Subcutaneous preadipocyte (primary cell): ENCODE results near the gene CT83. TPM values are rescaled to one million over a fixed set of nuclear protein-coding genes. Genes with fewer than 3 reads are reported as not detected.

Source experiments
- total RNA-seq: library from RNA; depleted of rRNA; stranded (reverse); fragments of >200 nt; gene quantifications from 2 replicates; pipeline ENCODE4 v1.2.3, GENCODE V29; 2012

Gene CT83
- not detected in 2 replicates for total RNA-seq

GRCh38 chrX:116462822-116463221, at the start of gene CT83:
CT83 (minus strand) TSS chrX:116462976; CDS start chrX:116462856, 120 bp downstream.

GRCh38 chrX:116436358-116436816, 26.4 kb downstream of the CT83 start, which contains the start of gene SLC6A14:
SLC6A14 (plus strand) TSS chrX:116436606; CDS start chrX:116436710, 104 bp downstream.

Other genes starting within 250 kb of the CT83 start
- gene SLC6A14, start 26.4 kb downstream of the CT83 start, total RNA-seq, result not detected in 2 replicates